ENCODE data around the gene SLC25A47.
"Not testable (repeated sequence)": the region's sequence is repeated elsewhere in the genome, so short reads cannot be mapped to it uniquely, and the experiment has no call there.

The SLC25A47 gene

GRCh38 chr14:100306101-100306997 is 16.8 kb upstream of the SLC25A47 start, which contains the start of gene SLC25A29:
Gene SLC25A29, minus strand, starts transcription at chr14:100306444. Its CDS starts 212 bp downstream, at chr14:100306232.
- DNase-seq (ENCODE audit: low spot score): peak; percentile 91

- DNase-seq (ENCODE audit: low spot score): no peak
These were observed 16.0 kb upstream of the SLC25A47 start for GRCh38 chr14:100306998-100307765.

GRCh38 chr14:100307766-100308426 is 15.2 kb upstream of the SLC25A47 start:
- no peak for DNase-seq (ENCODE audit: low spot score)

GRCh38 chr14:100308427-100308792 is 14.7 kb upstream of the SLC25A47 start:
- DNase-seq (ENCODE audit: low spot score): not testable (repeated sequence)

GRCh38 chr14:100309028-100309737 is 14.0 kb upstream of the SLC25A47 start:
- DNase-seq (ENCODE audit: low spot score): no peak

GRCh38 chr14:100312110-100312876 is 10.8 kb upstream of the SLC25A47 start:
- not testable (repeated sequence) for DNase-seq (ENCODE audit: low spot score)

GRCh38 chr14:100312877-100313400 is 10.2 kb upstream of the SLC25A47 start:
- DNase-seq (ENCODE audit: low spot score): no peak

GRCh38 chr14:100313464-100314230 is 9.5 kb upstream of the SLC25A47 start:
- DNase-seq (ENCODE audit: low spot score): no peak

- no peak for DNase-seq (ENCODE audit: low spot score)
These were observed 8.4 kb upstream of the SLC25A47 start for GRCh38 chr14:100314724-100315123.

- DNase-seq (ENCODE audit: low spot score): no peak
These were observed 5.8 kb upstream of the SLC25A47 start for GRCh38 chr14:100317389-100317788.

GRCh38 chr14:100317912-100318808 is 5.0 kb upstream of the SLC25A47 start:
- DNase-seq (ENCODE audit: low spot score): no peak

GRCh38 chr14:100320157-100320856 is 2.8 kb upstream of the SLC25A47 start:
- no peak for DNase-seq (ENCODE audit: low spot score)

- no peak for DNase-seq (ENCODE audit: low spot score)
These were observed 1.5 kb upstream of the SLC25A47 start for GRCh38 chr14:100321473-100322137.

GRCh38 chr14:100322138-100322957 is 791 bp upstream of the SLC25A47 start:
- no peak for DNase-seq (ENCODE audit: low spot score)

- DNase-seq (ENCODE audit: low spot score): no peak
These were observed 786 bp downstream of the SLC25A47 start for GRCh38 chr14:100323942-100324307.

GRCh38 chr14:100325231-100325632 is 2.1 kb downstream of the SLC25A47 start:
- DNase-seq (ENCODE audit: low spot score): no peak

GRCh38 chr14:100325958-100326357 is 2.8 kb downstream of the SLC25A47 start:
- DNase-seq (ENCODE audit: low spot score): no peak
